ENCODE results near the gene MED25.
A peak's percentile ranks its signal among the peaks of the same experiment; 100 is the strongest.

The MED25 gene

GRCh38 chr19:49799271-49799797, 18.8 kb upstream of the MED25 start:
- DNase-seq, result no peak

- no peak for DNase-seq
Observed at GRCh38 chr19:49799798-49800376, 18.2 kb upstream of the MED25 start.

GRCh38 chr19:49800771-49801170, 17.3 kb upstream of the MED25 start:
- DNase-seq, result no peak

GRCh38 chr19:49801401-49801888, 16.6 kb upstream of the MED25 start:
- no peak for DNase-seq

- no peak for DNase-seq
Observed at GRCh38 chr19:49801966-49802661, 16.0 kb upstream of the MED25 start.

GRCh38 chr19:49802836-49803528, 15.1 kb upstream of the MED25 start:
- DNase-seq, result no peak

GRCh38 chr19:49803529-49803856, 14.6 kb upstream of the MED25 start:
- no peak for DNase-seq

- DNase-seq, result no peak
Observed at GRCh38 chr19:49805822-49806619, 12.1 kb upstream of the MED25 start.

GRCh38 chr19:49806620-49806959, 11.5 kb upstream of the MED25 start:
- no peak for DNase-seq

GRCh38 chr19:49807058-49807903, 10.8 kb upstream of the MED25 start:
- DNase-seq, result peak; percentile 37

- DNase-seq, result no peak
Observed at GRCh38 chr19:49807904-49808675, 10.0 kb upstream of the MED25 start.

GRCh38 chr19:49808711-49809159, 9.4 kb upstream of the MED25 start:
- DNase-seq, result peak; percentile 90

GRCh38 chr19:49809160-49809940, 8.7 kb upstream of the MED25 start:
- peak; percentile 65 for DNase-seq

GRCh38 chr19:49809941-49810389, 8.1 kb upstream of the MED25 start:
- no peak for DNase-seq

GRCh38 chr19:49811328-49811727, 6.8 kb upstream of the MED25 start:
- no peak for DNase-seq

- DNase-seq, result no peak
Observed at GRCh38 chr19:49812452-49812996, 5.6 kb upstream of the MED25 start.

- peak; percentile 99 for DNase-seq
Observed at GRCh38 chr19:49812997-49813861, 4.9 kb upstream of the MED25 start, which contains the start of gene FUZ. TSS of gene FUZ (minus strand) at chr19:49813292. CDS start at chr19:49813106, 186 bp downstream.

GRCh38 chr19:49814010-49814409, 4.1 kb upstream of the MED25 start:
- no peak for DNase-seq

GRCh38 chr19:49816590-49816989, 1.5 kb upstream of the MED25 start:
- DNase-seq, result no peak
